Thoracic aorta (tissue), 2 donors: ENCODE measurements around the gene ELP5. TPM values are rescaled to one million over a fixed set of nuclear protein-coding genes. Genes with fewer than 3 reads are reported as not detected.
A peak's percentile ranks its signal among the peaks of the same experiment; 100 is the strongest.

Experiments used
- ATAC-seq: fragments of 150-250 bp; one replicate; pipeline ENCODE4 v1.8.0; 2017; ENCODE audit warnings: low read depth; ENCODE audit not compliant: insufficient number of reproducible peaks, low FRiP score
- DNase-seq: peaks from one replicate; pipeline ENCODE4 v3.0.0-alpha.2; 2020; ENCODE audit warnings: low spot score
- H3K27ac ChIP-seq, 2 donors: fragments of 200-600 bp; sonication (generic); 1 replicate in 1 of 2; 2 replicates in 1 of 2; pipeline ENCODE4 v1.5.1; 2016; ENCODE audit warnings: mild to moderate bottlenecking in 2 of 2, moderate library complexity in 2 of 2
- H3K27me3 ChIP-seq: fragments of 200-600 bp; sonication (generic); replicated peaks from 2 replicates; pipeline ENCODE4 v1.6.0; 2016; ENCODE audit warnings: mild to moderate bottlenecking; ENCODE audit not compliant: insufficient read depth
- H3K36me3 ChIP-seq: fragments of 200-600 bp; sonication (generic); one replicate; pipeline ENCODE4 v1.5.1; 2016
- H3K4me1 ChIP-seq, 2 donors: fragments of 200-600 bp; sonication (generic); 1 replicate in 1 of 2; 2 replicates in 1 of 2; pipeline versions ENCODE4 v1.5.1 to v1.6.0; 2016; ENCODE audit warnings: low read depth in 2 of 2, mild to moderate bottlenecking in 1 of 2; ENCODE audit not compliant: control insufficient read depth in 1 of 2
- H3K4me3 ChIP-seq: fragments of 200-600 bp; sonication (generic); 2 replicates; pipeline ENCODE4 v1.5.1; 2016; ENCODE audit warnings: mild to moderate bottlenecking
- H3K9me3 ChIP-seq: fragments of 200-600 bp; sonication (generic); 2 replicates; pipeline ENCODE4 v1.5.1; 2016
- total RNA-seq, 2 donors: library from RNA; depleted of rRNA; stranded (reverse); fragments of >200 nt; gene quantifications; one replicate each; pipeline versions ENCODE4 v1.1.0 to v1.2.3, GENCODE V29; 2016
- TF ChIP-seq, protein P1 (sequence below): fragments of 200-600 bp; sonication (generic); IDR thresholded peaks from one replicate; pipeline ENCODE4 v1.5.1; 2019; ENCODE audit warnings: antibody characterized with exemption

ELP5 gene, protein sequence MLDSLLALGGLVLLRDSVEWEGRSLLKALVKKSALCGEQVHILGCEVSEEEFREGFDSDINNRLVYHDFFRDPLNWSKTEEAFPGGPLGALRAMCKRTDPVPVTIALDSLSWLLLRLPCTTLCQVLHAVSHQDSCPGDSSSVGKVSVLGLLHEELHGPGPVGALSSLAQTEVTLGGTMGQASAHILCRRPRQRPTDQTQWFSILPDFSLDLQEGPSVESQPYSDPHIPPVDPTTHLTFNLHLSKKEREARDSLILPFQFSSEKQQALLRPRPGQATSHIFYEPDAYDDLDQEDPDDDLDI
- total RNA-seq, result 10 to 100 TPM; 15.8 to 19.0 TPM

DNA sequence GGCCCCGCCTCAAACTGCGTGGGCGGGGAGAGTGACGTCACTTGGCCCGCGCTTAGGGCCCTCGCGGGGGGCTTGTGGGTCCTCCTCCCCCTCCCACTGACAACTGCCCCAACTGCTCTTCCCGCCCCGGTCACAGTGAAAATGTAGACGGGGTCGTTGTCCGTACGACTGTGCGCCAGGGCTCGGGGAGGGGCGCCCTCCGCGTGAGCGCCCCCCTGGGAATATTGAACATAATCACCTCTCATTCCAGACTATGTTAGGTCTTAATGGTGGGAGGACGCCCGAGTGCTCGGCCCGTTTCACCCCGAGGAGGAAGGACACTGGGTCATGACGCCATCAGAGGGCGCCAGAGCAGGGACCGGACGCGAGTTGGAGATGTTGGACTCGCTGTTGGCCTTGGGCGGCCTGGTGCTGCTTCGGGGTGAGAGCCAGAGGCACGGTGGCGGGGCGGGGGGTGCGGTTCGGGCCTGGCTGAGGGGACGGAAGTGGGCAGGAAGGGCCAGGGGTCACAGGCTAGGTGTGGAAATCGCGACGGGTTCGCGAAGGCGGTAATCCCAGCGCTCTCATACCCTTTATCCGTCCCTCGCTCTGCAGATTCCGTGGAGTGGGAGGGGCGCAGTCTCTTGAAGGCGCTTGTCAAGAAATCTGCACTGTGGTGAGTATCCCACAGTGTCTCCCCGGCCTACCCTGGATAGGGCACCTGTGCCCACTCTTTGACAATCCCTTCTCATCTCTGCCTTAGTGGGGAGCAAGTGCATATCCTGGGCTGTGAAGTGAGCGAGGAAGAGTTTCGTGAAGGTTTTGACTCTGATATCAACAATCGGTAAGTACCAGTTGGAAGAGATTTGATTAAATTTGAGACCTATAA, at the start of gene ELP5:
TSS of gene ELP5 (plus strand) at position 40 of the 868 bp plus-strand sequence. CDS start at position 376, 336 bp downstream.
- H3K27me3 ChIP-seq, result no peaks in the 10 kb centered on the region
- TF ChIP-seq, protein P1, sequence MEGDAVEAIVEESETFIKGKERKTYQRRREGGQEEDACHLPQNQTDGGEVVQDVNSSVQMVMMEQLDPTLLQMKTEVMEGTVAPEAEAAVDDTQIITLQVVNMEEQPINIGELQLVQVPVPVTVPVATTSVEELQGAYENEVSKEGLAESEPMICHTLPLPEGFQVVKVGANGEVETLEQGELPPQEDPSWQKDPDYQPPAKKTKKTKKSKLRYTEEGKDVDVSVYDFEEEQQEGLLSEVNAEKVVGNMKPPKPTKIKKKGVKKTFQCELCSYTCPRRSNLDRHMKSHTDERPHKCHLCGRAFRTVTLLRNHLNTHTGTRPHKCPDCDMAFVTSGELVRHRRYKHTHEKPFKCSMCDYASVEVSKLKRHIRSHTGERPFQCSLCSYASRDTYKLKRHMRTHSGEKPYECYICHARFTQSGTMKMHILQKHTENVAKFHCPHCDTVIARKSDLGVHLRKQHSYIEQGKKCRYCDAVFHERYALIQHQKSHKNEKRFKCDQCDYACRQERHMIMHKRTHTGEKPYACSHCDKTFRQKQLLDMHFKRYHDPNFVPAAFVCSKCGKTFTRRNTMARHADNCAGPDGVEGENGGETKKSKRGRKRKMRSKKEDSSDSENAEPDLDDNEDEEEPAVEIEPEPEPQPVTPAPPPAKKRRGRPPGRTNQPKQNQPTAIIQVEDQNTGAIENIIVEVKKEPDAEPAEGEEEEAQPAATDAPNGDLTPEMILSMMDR, result no peak
- H3K9me3 ChIP-seq, result no peaks in the 10 kb centered on the region
- peak within 1 kb of the TSS; percentile 98 for H3K4me3 ChIP-seq
- H3K4me1 ChIP-seq, result peaks cover 18 to 36% of the 10 kb centered on the region in 2 donors
- DNase-seq (peak; percentile 85), ATAC-seq (peak; percentile 52)
- H3K27ac ChIP-seq, result peak within 1 kb of the TSS; percentile 99
- H3K36me3 ChIP-seq, result peaks cover 12% of the 10 kb centered on the region

DNA sequence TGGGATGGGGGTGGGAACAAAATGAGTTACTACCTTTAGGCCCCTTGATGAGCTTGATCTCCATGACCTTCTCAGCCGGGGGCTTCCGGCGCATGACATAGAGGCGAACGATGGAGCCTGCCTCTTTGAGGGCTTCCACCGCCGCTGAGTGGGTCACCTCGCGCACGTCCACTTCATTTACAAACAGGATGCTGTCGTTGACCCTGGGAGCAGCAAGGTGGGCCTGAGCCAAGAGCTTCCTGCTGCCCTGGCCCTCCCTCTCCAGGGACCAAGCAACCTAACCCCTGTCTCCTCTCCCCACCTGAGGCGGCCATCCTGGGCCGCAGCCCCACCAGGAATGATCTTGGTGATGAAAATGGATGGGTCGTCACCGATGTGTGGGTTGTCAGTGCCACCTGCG, 48.6 kb upstream of the ELP5 start:
- Histone ChIP-seq H3K36me3 (peaks cover 9% of the 10 kb centered on the region), H3K4me3 (no peak overlapping the region), H3K9me3 (no peaks in the 10 kb centered on the region), H3K27me3 (no peaks in the 10 kb centered on the region), H3K4me1 (peaks cover 0 to 8% of the 10 kb centered on the region in 2 donors), H3K27ac (no peak overlapping the region)
- TF ChIP-seq, protein P1, result no peak
- DNase-seq (no peak), ATAC-seq (no peak)

DNA sequence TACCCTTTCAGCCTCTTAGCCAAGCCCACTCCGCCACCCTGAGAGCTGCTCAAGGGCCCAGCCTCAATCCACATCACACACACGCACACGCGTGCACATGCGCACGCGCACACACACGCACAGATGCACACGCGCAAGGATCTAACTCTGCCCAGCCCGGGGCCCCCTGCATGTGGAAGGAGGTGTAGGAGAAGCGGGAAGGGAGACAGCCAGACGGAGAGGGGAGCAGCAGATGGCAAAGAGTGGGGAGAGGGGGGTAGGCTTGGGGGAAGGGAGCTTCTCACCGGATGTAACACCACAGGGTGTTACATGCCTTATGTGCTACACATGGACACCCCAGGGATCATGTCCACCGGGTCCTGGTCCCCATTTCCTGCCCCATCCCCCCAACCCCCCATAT, 47.7 kb upstream of the ELP5 start:
- H3K36me3 ChIP-seq, result peaks cover 9% of the 10 kb centered on the region
- TF ChIP-seq, protein P1, result no peak
- peaks cover 0 to 8% of the 10 kb centered on the region in 2 donors for H3K4me1 ChIP-seq
- H3K4me3 ChIP-seq, result peak overlapping the region; percentile 78
- no peaks in the 10 kb centered on the region for H3K27me3 ChIP-seq
- H3K9me3 ChIP-seq, result no peaks in the 10 kb centered on the region
- H3K27ac ChIP-seq, result peak overlapping the region in 1 of 2 donors; percentile 42
- ATAC-seq, result peak; percentile 46
- DNase-seq, result no peak

DNA sequence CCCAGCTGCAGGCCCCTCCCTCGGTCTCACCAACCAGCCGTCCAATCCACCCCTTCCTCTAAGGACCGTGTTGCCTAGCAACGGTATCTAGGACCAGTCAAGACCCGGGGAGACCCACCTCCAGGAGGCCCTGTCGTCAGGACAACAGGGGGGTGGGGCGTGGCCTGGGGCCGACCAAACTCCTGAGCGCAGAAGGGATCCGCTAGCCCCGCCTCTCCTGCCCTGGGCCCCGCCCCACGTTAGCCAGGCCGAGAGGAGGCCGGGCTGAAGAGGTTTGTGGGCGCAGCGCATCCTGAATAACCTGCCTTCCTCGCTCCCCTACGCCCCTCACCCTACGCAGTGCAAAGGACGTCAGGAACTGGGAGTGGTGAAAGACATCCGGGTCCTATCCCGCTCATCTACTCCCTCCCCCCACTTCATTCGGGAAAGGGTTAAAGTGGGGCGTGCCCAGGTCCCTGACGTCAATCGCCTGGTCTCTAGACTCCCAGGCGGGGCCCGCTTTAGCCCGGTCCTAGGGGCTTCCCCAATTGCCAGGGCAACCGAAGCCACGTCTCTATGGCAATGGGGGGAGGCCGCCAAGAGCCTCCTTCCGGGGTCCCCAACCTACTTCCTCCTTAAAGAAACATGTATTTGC, 47.1 kb upstream of the ELP5 start:
- TF ChIP-seq, protein P1, result no peak
- Histone ChIP-seq H3K27me3 (no peaks in the 10 kb centered on the region), H3K4me1 (peaks cover 0 to 8% of the 10 kb centered on the region in 2 donors), H3K4me3 (peak overlapping the region; percentile 78), H3K36me3 (peaks cover 9% of the 10 kb centered on the region), H3K9me3 (no peaks in the 10 kb centered on the region), H3K27ac (peak overlapping the region in 1 of 2 donors; percentile 42)
- ATAC-seq, result peak; percentile 68
- DNase-seq, result peak; percentile 56
